Fibroblast of mammary gland (primary cell): ENCODE data around the gene LCMT1.

Experiments used
- DNase-seq: peaks from one replicate; pipeline ENCODE4 v3.0.0-alpha.2; 2010; ENCODE audit warnings: low read depth
- H3K4me3 ChIP-seq: 2 replicates; pipeline ENCODE4 v1.5.1; 2011; ENCODE audit warnings: low read depth, mild to moderate bottlenecking, low read length, moderate library complexity; ENCODE audit not compliant: control insufficient read depth
- CTCF ChIP-seq: conservative IDR thresholded peaks from 2 replicates; pipeline ENCODE4 v1.5.1; 2011; ENCODE audit warnings: low read depth, low read length, inconsistent platforms; ENCODE audit not compliant: control insufficient read depth, insufficient read depth

The LCMT1 gene

GRCh38 chr16:25138130-25138529, 26.6 kb downstream of the LCMT1 start:
- TF ChIP-seq CTCF: no peak
- DNase-seq: no peak
- no peak overlapping the region for H3K4me3 ChIP-seq

- no peak for DNase-seq
- H3K4me3 ChIP-seq: no peak overlapping the region
- TF ChIP-seq CTCF: no peak
Observed at GRCh38 chr16:25140459-25140858, 28.9 kb downstream of the LCMT1 start.

- peak; percentile 63 for DNase-seq
- no peak for TF ChIP-seq CTCF
Observed at GRCh38 chr16:25141648-25142047, 30.1 kb downstream of the LCMT1 start.

GRCh38 chr16:25143928-25144327, 32.4 kb downstream of the LCMT1 start:
- DNase-seq: no peak
- no peak overlapping the region for H3K4me3 ChIP-seq
- TF ChIP-seq CTCF: peak; percentile 24

More at GRCh38 chr16:25141648-25142047, 30.1 kb downstream of the LCMT1 start:
- H3K4me3 ChIP-seq: no peak overlapping the region

GRCh38 chr16:25148568-25149215, 37.1 kb downstream of the LCMT1 start:
- no peak overlapping the region for H3K4me3 ChIP-seq
- no peak for TF ChIP-seq CTCF
- no peak for DNase-seq

GRCh38 chr16:25151996-25152395, 40.5 kb downstream of the LCMT1 start:
- DNase-seq: peak; percentile 91
- no peak for TF ChIP-seq CTCF
- no peak overlapping the region for H3K4me3 ChIP-seq
